Ovary (tissue), 10 donors: Measurements from ENCODE around the gene STK11IP. TPM values are rescaled to one million over a fixed set of nuclear protein-coding genes. Genes with fewer than 3 reads are reported as not detected.

ENCODE experiments used
- DNase-seq, 5 donors: peaks; one replicate each; pipeline ENCODE4 v3.0.0-alpha.2; 2019 to 2020
- H3K27ac ChIP-seq, 2 donors: fragments of 200-600 bp; one replicate each; pipeline versions ENCODE4 v1.5.1 to v1.8.0; 2019 to 2022
- H3K27me3 ChIP-seq: fragments of 200-600 bp; one replicate; pipeline ENCODE4 v1.8.0; 2022
- H3K36me3 ChIP-seq: fragments of 200-600 bp; sonication (generic); one replicate; pipeline ENCODE4 v1.5.1; 2019
- H3K4me1 ChIP-seq: one replicate; pipeline ENCODE4 v1.8.1; 2013; ENCODE audit warnings: mild to moderate bottlenecking, moderate library complexity; ENCODE audit not compliant: insufficient read depth
- H3K4me3 ChIP-seq: fragments of 200-600 bp; sonication (generic); one replicate; pipeline ENCODE4 v1.5.1; 2017
- H3K9me3 ChIP-seq, 2 donors: fragments of 200-600 bp in 1 of 2; sonication (generic) in 1 of 2; one replicate each; pipeline versions ENCODE4 v1.5.1 to v1.8.1; 2013 to 2019; ENCODE audit warnings: mild to moderate bottlenecking in 1 of 2, moderate library complexity in 1 of 2
- EP300 ChIP-seq: sonication (generic); formaldehyde crosslinking; IDR thresholded peaks from one replicate; pipeline ENCODE4 v1.6.1; 2017; ENCODE audit warnings: antibody characterized with exemption
- POLR2A ChIP-seq: fragments of 450-650 bp; IDR thresholded peaks from one replicate; pipeline ENCODE4 v1.6.1; 2017; ENCODE audit warnings: antibody characterized with exemption, mild to moderate bottlenecking, moderate library complexity
- WGBS, 3 donors: extraction: QIAGEN DNeasy Blood & Tissue Kit in 1 of 3; methylation state at CpG; one replicate each; pipeline versions ENCODE4 v1.1.5 to v1.1.7; 2013 to 2017; 5-methylcytosine and 5-hydroxymethylcytosine counted together
- intact Hi-C, 4 donors: fragments of 100-400 bp; cut with DNase I; formaldehyde crosslinking; loops; one replicate each; pipeline versions ENCODE4 v1.11.0 to v1.15.1; 2022 to 2023
- long read RNA-seq, 3 donors: library from polyadenylated mRNA in 2 of 3; unstranded in 2 of 3; transcript quantifications; one replicate each; pipeline ENCODE4 v2.0.0 and lab custom pipeline, GENCODE V29; 2021 to 2026
- polyA plus RNA-seq, 2 donors: library from polyadenylated mRNA; stranded (reverse); fragments of 200-250 nt in 1 of 2; fragments of 350-450 nt in 1 of 2; fragmentation: Illumina TruSeq in 1 of 2; extraction: RNeasy Lipid Tissue Mini Kit (QIAGEN cat#74804) in 1 of 2; gene quantifications; one replicate each; pipeline ENCODE4 v1.2.3, GENCODE V29; 2013 to 2014
- total RNA-seq, 7 donors: library from RNA; depleted of rRNA in 2 of 7; stranded (reverse); fragments of >200 nt in 2 of 7; fragmentation: NEBNext Ultra II Directional in 3 of 7; extraction: Animal tissue kit (Norgen Biotek cat#: 25700) in 3 of 7; gene quantifications; one replicate each; pipeline versions ENCODE4 v1.1.0 to v1.2.4, GENCODE V29; 2016 to 2023
- TF ChIP-seq, protein P1 (sequence below), 3 donors: fragments of 450-650 bp in 2 of 3; fragments of 200-600 bp in 1 of 3; IDR thresholded peaks; one replicate each; pipeline versions ENCODE4 v1.5.1 to v1.8.0; 2016 to 2022; ENCODE audit warnings: antibody characterized with exemption in 3 of 3, mild to moderate bottlenecking in 1 of 3
- donor health status: DM: no; HTN: no; CAD: no; lungs with moderate emphysema.
- donor health status: DM: no; HTN: no; CAD: no.
- donor health status: Bipolar disorder and iron deficiency.
- donor health status: DM: yes; HTN: yes; CAD: no.
- donor health status: DM: no; HTN: no; CAD: no.
- donor health status: DM: yes; HTN: yes; CAD: no.

Gene STK11IP, protein sequence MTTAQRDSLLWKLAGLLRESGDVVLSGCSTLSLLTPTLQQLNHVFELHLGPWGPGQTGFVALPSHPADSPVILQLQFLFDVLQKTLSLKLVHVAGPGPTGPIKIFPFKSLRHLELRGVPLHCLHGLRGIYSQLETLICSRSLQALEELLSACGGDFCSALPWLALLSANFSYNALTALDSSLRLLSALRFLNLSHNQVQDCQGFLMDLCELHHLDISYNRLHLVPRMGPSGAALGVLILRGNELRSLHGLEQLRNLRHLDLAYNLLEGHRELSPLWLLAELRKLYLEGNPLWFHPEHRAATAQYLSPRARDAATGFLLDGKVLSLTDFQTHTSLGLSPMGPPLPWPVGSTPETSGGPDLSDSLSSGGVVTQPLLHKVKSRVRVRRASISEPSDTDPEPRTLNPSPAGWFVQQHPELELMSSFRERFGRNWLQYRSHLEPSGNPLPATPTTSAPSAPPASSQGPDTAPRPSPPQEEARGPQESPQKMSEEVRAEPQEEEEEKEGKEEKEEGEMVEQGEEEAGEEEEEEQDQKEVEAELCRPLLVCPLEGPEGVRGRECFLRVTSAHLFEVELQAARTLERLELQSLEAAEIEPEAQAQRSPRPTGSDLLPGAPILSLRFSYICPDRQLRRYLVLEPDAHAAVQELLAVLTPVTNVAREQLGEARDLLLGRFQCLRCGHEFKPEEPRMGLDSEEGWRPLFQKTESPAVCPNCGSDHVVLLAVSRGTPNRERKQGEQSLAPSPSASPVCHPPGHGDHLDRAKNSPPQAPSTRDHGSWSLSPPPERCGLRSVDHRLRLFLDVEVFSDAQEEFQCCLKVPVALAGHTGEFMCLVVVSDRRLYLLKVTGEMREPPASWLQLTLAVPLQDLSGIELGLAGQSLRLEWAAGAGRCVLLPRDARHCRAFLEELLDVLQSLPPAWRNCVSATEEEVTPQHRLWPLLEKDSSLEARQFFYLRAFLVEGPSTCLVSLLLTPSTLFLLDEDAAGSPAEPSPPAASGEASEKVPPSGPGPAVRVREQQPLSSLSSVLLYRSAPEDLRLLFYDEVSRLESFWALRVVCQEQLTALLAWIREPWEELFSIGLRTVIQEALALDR
- total RNA-seq = 10 to 100 TPM; 30.3 to 73.7 (median 43.8) TPM
- 10 to 100 TPM in 1 of 2 donors, 1 to 10 TPM in 1; 9.2 to 46.2 TPM for polyA plus RNA-seq
- long read RNA-seq, donor 1, partial matches to known transcripts = 144 of 217 reads
- long read RNA-seq, donor 1, other reads (novel, unspliced or antisense) = 68 of 217 reads
- long read RNA-seq, donor 2, partial matches to known transcripts = 0 of 3 reads
- long read RNA-seq, donor 2, other reads (novel, unspliced or antisense) = 0 of 3 reads
- long read RNA-seq, donor 3, transcript STK11IP-204 (25 exons, 3,615 nt) = major isoform, 6 of 123 reads
- long read RNA-seq, donor 3, partial matches to known transcripts = 81 of 123 reads
- long read RNA-seq, donor 3, other reads (novel, unspliced or antisense) = 35 of 123 reads

DNA sequence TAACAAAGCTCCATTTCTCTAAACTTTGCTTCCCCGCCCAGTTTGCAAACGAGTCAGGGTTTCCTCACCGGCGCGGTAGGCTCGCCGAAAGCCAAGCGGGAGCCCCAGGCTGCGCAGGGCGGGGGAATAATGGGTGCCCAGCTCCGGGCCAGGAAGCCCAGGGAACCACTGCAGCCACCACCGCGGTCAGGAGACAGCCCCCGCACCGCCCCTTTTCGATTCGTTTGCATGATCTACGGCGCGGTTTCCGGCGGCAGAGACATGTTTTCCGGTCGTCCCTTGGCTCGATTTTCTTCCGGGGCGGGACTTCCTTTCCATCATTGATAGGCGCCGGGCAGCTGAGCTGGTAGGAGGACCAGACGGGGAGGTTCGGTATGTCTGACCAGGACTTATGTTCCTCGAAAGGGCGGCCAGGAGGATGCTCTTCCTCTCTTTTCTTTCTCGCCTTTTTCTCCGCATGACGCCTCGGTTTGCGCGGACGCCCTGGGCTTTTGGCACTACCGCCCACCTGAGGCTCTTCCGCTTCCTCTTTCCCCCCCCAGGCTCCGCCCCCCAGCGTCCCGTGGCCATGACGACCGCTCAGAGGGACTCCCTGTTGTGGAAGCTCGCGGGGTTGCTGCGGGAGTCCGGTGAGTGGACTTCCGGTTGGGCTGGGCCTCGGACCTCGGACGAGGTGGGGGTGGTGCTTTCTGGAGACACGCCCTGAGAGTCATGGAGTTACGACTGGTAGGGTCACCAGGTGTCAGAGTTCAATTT, at the start of gene STK11IP:
Gene STK11IP (plus strand): TSS at position 306 of the 756 bp plus-strand sequence. CDS start 263 bp downstream, at position 569.
- peak; percentile 96 to 98 (median 96) for DNase-seq
- no peaks in the 10 kb centered on the region for H3K9me3 ChIP-seq
- peak within 1 kb of the TSS; percentile 75 to 91 for H3K27ac ChIP-seq
- WGBS, 3 donors = 0% methylated on average over 55 to 57 of the region's 57 CpGs
- peaks cover 12% of the 10 kb centered on the region for H3K4me1 ChIP-seq
- TF ChIP-seq, protein P1, sequence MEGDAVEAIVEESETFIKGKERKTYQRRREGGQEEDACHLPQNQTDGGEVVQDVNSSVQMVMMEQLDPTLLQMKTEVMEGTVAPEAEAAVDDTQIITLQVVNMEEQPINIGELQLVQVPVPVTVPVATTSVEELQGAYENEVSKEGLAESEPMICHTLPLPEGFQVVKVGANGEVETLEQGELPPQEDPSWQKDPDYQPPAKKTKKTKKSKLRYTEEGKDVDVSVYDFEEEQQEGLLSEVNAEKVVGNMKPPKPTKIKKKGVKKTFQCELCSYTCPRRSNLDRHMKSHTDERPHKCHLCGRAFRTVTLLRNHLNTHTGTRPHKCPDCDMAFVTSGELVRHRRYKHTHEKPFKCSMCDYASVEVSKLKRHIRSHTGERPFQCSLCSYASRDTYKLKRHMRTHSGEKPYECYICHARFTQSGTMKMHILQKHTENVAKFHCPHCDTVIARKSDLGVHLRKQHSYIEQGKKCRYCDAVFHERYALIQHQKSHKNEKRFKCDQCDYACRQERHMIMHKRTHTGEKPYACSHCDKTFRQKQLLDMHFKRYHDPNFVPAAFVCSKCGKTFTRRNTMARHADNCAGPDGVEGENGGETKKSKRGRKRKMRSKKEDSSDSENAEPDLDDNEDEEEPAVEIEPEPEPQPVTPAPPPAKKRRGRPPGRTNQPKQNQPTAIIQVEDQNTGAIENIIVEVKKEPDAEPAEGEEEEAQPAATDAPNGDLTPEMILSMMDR (IDR thresholded peaks at IDR 0.05) = no peak
- peak; percentile 91 for TF ChIP-seq POLR2A
- no peak for TF ChIP-seq EP300
- intact Hi-C loops = no loop called here
- H3K4me3 ChIP-seq = peak within 1 kb of the TSS; percentile 80
- H3K36me3 ChIP-seq = no peaks in the 10 kb centered on the region
- H3K27me3 ChIP-seq = no peaks in the 10 kb centered on the region

DNA sequence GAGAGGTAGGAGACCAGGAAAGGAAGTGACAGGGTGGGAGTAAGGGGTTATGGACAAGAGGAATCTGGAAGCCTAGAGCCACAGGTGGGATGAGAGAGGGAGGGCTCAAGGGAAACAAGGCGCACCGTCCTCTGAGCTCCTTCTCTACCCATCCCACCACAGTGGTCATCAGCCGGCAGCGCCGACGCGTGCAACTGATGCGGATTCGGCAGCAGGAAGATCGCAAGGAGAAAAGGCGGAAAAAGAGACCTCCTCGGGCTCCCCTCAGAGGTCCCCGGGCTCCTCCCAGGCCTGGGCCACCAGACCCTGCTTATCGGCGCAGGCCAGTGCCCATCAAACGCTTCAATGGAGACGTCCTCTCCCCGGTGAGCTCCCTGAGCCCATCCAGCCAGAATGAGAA, 48.7 kb upstream of the STK11IP start:
- Histone ChIP-seq H3K36me3 (no peaks in the 10 kb centered on the region), H3K4me3 (no peak overlapping the region), H3K27ac (no peak overlapping the region), H3K27me3 (no peaks in the 10 kb centered on the region), H3K4me1 (peaks cover 10% of the 10 kb centered on the region), H3K9me3 (no peaks in the 10 kb centered on the region)
- peak in 3 of 5 donors; percentile 12 to 38 (median 36) for DNase-seq
- intact Hi-C loops = no loop called here
- WGBS, 3 donors = 90 to 94% (median 91%) methylated on average over 18 of the region's 18 CpGs
- TF ChIP-seq, protein P1 (IDR thresholded peaks at IDR 0.05) = no peak
- TF ChIP-seq POLR2A (no peak), EP300 (no peak)

DNA sequence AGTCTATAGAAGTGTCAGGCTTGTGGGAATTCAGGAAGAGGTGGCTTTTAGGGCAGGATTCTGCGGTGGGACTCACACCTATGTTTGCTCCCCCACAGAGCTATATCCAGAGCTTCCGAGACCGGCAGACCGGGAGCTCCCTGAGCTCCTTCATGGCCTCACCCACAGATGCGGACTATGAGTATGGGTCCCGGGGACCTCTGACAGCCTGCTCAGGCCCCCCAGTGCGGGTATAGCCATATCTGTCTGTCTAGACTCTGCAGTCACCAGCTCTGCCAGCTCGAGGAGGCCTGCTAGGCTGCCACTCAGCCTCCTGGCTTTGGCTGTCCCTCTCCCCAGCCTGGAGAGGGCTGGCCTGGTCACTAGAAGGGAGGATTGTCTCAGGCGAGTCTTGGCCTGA, 48.0 kb upstream of the STK11IP start:
- H3K27me3 ChIP-seq = no peaks in the 10 kb centered on the region
- H3K9me3 ChIP-seq = no peaks in the 10 kb centered on the region
- DNase-seq = peak in 1 of 5 donors; percentile 35
- no peak overlapping the region for H3K4me3 ChIP-seq
- H3K27ac ChIP-seq = no peak overlapping the region
- WGBS, 3 donors = 88 to 97% (median 93%) methylated on average over 7 to 9 of the region's 9 CpGs
- TF ChIP-seq, protein P1 (IDR thresholded peaks at IDR 0.05) = no peak
- TF ChIP-seq EP300 (no peak), POLR2A (no peak)
- peaks cover 7% of the 10 kb centered on the region for H3K4me1 ChIP-seq
- H3K36me3 ChIP-seq = no peaks in the 10 kb centered on the region
- intact Hi-C loops = loop anchor here in 2 of 4 donors (5.0 kb wide), 2 partner anchors 58 to 83 kb away; no protein-coding TSS in a partner anchor
